Coronary artery (tissue), 2 donors: ENCODE results near the gene MAGI2.

Experiments used
- DNase-seq: peaks from one replicate; pipeline ENCODE4 v3.0.0-alpha.2; 2017; ENCODE audit warnings: low spot score
- H3K27ac ChIP-seq, 2 donors: fragments of 200-600 bp; sonication (generic); one replicate each; pipeline ENCODE4 v1.5.1; 2016 to 2019
- H3K4me3 ChIP-seq: fragments of 200-600 bp; sonication (generic); 2 replicates; pipeline ENCODE4 v1.5.1; 2016; ENCODE audit warnings: mild to moderate bottlenecking, moderate library complexity
- TF ChIP-seq, protein P1 (sequence below): fragments of 200-600 bp; sonication (generic); IDR thresholded peaks from one replicate; pipeline ENCODE4 v1.5.1; 2019; ENCODE audit warnings: antibody characterized with exemption

The MAGI2 gene

GRCh38 chr7:78130446-78131215, 1322.8 kb downstream of the MAGI2 start:
- TF ChIP-seq, protein P1, sequence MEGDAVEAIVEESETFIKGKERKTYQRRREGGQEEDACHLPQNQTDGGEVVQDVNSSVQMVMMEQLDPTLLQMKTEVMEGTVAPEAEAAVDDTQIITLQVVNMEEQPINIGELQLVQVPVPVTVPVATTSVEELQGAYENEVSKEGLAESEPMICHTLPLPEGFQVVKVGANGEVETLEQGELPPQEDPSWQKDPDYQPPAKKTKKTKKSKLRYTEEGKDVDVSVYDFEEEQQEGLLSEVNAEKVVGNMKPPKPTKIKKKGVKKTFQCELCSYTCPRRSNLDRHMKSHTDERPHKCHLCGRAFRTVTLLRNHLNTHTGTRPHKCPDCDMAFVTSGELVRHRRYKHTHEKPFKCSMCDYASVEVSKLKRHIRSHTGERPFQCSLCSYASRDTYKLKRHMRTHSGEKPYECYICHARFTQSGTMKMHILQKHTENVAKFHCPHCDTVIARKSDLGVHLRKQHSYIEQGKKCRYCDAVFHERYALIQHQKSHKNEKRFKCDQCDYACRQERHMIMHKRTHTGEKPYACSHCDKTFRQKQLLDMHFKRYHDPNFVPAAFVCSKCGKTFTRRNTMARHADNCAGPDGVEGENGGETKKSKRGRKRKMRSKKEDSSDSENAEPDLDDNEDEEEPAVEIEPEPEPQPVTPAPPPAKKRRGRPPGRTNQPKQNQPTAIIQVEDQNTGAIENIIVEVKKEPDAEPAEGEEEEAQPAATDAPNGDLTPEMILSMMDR, result no peak
- H3K27ac ChIP-seq, result no peak overlapping the region

GRCh38 chr7:78129865-78130264, 1323.6 kb downstream of the MAGI2 start:
- TF ChIP-seq, protein P1, result no peak
- DNase-seq, result no peak
- Histone ChIP-seq H3K4me3 (no peak overlapping the region), H3K27ac (no peak overlapping the region)

More at GRCh38 chr7:78130446-78131215, 1322.8 kb downstream of the MAGI2 start:
- H3K4me3 ChIP-seq, result no peak overlapping the region
- no peak for DNase-seq

- Histone ChIP-seq H3K4me3 (no peak overlapping the region), H3K27ac (no peak overlapping the region)
- TF ChIP-seq, protein P1, result no peak
- no peak for DNase-seq
Measured at GRCh38 chr7:78127009-78127408, 1326.5 kb downstream of the MAGI2 start.

DNA sequence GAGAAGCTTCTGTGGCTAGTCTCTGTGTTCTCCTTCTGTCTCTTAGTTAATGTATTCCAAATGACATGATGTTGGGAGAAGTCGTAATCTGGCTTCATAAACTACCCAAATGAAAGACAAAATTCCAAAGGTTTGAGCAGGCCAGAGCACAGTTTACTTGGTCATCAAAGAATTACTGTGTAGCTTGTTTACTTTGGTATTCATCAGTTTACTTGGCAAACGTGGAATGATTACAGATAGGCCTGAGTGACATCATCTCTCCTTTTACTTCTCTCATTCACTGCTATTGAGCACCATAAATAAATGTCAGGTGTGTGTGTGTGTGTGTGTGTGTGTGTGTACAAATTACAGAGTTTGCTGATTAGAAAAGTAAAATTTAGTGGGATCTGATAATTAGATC, 1327.6 kb downstream of the MAGI2 start:
- no peak for DNase-seq
- TF ChIP-seq, protein P1, result no peak
- Histone ChIP-seq H3K27ac (no peak overlapping the region), H3K4me3 (no peak overlapping the region)

DNA sequence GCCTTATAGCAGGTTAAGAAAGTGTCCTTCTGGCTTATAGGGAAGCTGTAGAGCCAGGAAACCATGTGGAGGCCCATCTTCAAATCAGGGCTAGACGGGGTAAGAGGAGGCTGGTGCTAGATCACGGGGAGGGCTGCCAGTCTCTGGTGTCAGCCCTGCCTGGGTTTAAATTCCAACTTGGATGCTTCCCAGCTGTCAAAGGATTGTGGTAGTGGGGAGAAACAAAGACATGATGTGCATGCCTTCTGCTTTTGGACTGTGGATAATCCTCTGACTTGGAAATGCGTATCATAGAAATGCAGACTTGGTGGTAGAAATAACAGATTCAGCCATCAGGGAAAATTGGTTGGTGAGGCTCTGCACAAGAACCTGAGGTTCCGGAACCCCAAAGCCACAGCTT, 1329.3 kb downstream of the MAGI2 start:
- H3K4me3 ChIP-seq, result no peak overlapping the region
- no peak overlapping the region for H3K27ac ChIP-seq
- no peak for DNase-seq
- TF ChIP-seq, protein P1, result no peak

DNA sequence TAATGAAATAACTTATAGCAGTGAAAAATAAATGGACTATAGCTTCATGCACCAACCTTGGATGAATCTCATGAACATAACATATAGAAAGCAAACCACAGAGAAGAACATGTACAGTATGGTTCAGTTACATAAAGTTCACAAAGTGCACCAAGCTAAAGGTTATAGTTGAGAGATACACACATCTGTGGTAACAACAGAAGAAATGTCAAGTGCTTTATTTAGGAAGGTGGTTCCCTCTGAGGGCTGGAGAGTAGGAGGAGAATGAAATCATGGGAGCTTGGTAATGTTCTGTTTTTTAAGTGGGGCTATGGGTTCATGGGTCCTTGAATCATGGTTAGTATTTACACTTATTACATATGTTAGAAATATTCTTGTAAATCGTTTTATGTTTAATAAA, 1331.6 kb downstream of the MAGI2 start:
- no peak for DNase-seq
- Histone ChIP-seq H3K27ac (no peak overlapping the region), H3K4me3 (no peak overlapping the region)
- TF ChIP-seq, protein P1, result no peak

DNA sequence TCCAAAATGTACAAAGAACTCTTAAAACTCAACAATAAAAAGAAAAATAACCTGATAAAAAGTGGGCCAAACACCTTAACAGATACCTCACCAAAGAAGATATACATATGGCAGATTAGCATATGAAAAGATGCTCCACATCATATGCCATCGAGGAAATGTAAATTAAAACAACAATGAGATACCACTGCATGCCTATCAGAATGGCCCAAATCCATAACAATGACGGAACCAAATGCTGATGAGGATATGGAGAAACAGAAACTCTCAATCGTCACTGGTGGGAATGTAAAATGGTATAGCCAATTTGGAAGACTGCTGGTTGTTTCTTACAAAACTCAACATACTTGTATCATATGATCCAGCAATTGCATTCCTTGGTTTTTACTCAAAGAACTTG, 1335.0 kb downstream of the MAGI2 start:
- no peak overlapping the region for H3K27ac ChIP-seq
- H3K4me3 ChIP-seq, result no peak overlapping the region
- DNase-seq, result no peak
- TF ChIP-seq, protein P1, result no peak
